ENCODE results near the gene ROBO4. TPM values are rescaled to one million over a fixed set of nuclear protein-coding genes. Genes with fewer than 3 reads are reported as not detected.

ROBO4 gene
- total RNA-seq, 1 experiment from 2014 or later, result not detected

GRCh38 chr11:124869856-124870387, 27.7 kb downstream of the ROBO4 start:
- peaks cover 25% of the 10 kb centered on the region; the same call in 1 of the 2 replicates for H3K27me3 ChIP-seq (ENCODE audit: insufficient read depth, low read length)
- H3K4me2 ChIP-seq (ENCODE audit: low read length), result no peak overlapping the region
- ATAC-seq, result no peak
- CTCF ChIA-PET, result no interaction called here
- H3K9ac ChIP-seq (ENCODE audit: low read length), result no peak overlapping the region
- H3K27ac ChIP-seq (ENCODE audit: low read depth, low read length), result no peak overlapping the region
- H2AFZ ChIP-seq (ENCODE audit: low read depth, low read length, poor library complexity, severe bottlenecking), result no peak overlapping the region
- POLR2A ChIA-PET, result no interaction called here
- H3K4me1 ChIP-seq (ENCODE audit: control insufficient read depth in 1 of 2, insufficient read depth in 2 of 2, low read length in 2 of 2), result no peaks in the 10 kb centered on the region
- no TSS peak for BruUV-seq (replicated peaks)
- H4K20me1 ChIP-seq (ENCODE audit: insufficient read depth), result no peaks in the 10 kb centered on the region
- TF ChIP-seq YY1 (IDR thresholded peaks at IDR 0.05; ENCODE audit: extremely low read depth, insufficient replicate concordance, low read depth, low read length) (no peak), ATF3 (IDR thresholded peaks at IDR 0.05) (no peak), ZFX (IDR thresholded peaks at IDR 0.05) (no peak), POLR2A (IDR thresholded peaks at IDR 0.05; ENCODE audit: borderline replicate concordance, extremely low read depth, insufficient read depth, insufficient read length) (no peak), POLR2AphosphoS5 (IDR thresholded peaks at IDR 0.05; ENCODE audit: low read depth, low read length) (no peak), RAD21 (IDR thresholded peaks at IDR 0.05; ENCODE audit: low read depth) (no peak), SP1 (IDR thresholded peaks at IDR 0.05; ENCODE audit: low read depth) (no peak)
- RAD21 ChIA-PET (ENCODE audit: low non-redundant PET in 1 of 2, low total read pairs in 2 of 2, uncharacterized antibody in 2 of 2, unreplicated experiment in 2 of 2), result no interaction called here
- intact Hi-C loops (cut with micrococcal nuclease), result loop anchor here (10.0 kb wide), 1 partner anchor 455 kb away; no protein-coding TSS in a partner anchor
- no peaks in the 10 kb centered on the region for H3K9me3 ChIP-seq (ENCODE audit: control insufficient read depth in 1 of 2, insufficient read depth in 1 of 2, low read depth in 1 of 2, low read length in 2 of 2)
- H3K9me2 ChIP-seq (ENCODE audit: insufficient read depth), result no peaks in the 10 kb centered on the region
- no peak overlapping the region for H3K4me3 ChIP-seq (replicated peaks in 1 of 2; ENCODE audit: low read depth in 1 of 2, low read length in 2 of 2)
- DNase-seq (ENCODE audit: low read depth, low spot score), result no peak
- H3K79me2 ChIP-seq (ENCODE audit: insufficient read depth, low read length), result no peaks in the 10 kb centered on the region
- H3K36me3 ChIP-seq (ENCODE audit: control insufficient read depth in 1 of 2, insufficient read depth in 2 of 2, low read length in 2 of 2), result no peaks in the 10 kb centered on the region

GRCh38 chr11:124869331-124869730, 28.3 kb downstream of the ROBO4 start:
- Histone ChIP-seq H3K27ac (ENCODE audit: low read depth, low read length) (no peak overlapping the region), H4K20me1 (ENCODE audit: insufficient read depth) (no peaks in the 10 kb centered on the region), H2AFZ (ENCODE audit: low read depth, low read length, poor library complexity, severe bottlenecking) (no peak overlapping the region), H3K4me1 (ENCODE audit: control insufficient read depth in 1 of 2, insufficient read depth in 2 of 2, low read length in 2 of 2) (no peaks in the 10 kb centered on the region), H3K79me2 (ENCODE audit: insufficient read depth, low read length) (no peaks in the 10 kb centered on the region), H3K27me3 (ENCODE audit: insufficient read depth, low read length) (peaks cover 29% of the 10 kb centered on the region; the same call in 1 of the 2 replicates), H3K9me3 (ENCODE audit: control insufficient read depth in 1 of 2, insufficient read depth in 1 of 2, low read depth in 1 of 2, low read length in 2 of 2) (no peaks in the 10 kb centered on the region), H3K9me2 (ENCODE audit: insufficient read depth) (no peaks in the 10 kb centered on the region), H3K4me2 (ENCODE audit: low read length) (no peak overlapping the region), H3K36me3 (ENCODE audit: control insufficient read depth in 1 of 2, insufficient read depth in 2 of 2, low read length in 2 of 2) (no peaks in the 10 kb centered on the region), H3K4me3 (replicated peaks in 1 of 2; ENCODE audit: low read depth in 1 of 2, low read length in 2 of 2) (no peak overlapping the region), H3K9ac (ENCODE audit: low read length) (no peak overlapping the region)
- TF ChIP-seq ATF3 (IDR thresholded peaks at IDR 0.05), result no peak
- TF ChIP-seq FOSL1 (IDR thresholded peaks at IDR 0.05; ENCODE audit: low read depth), result no peak
- TF ChIP-seq RAD21 (IDR thresholded peaks at IDR 0.05; ENCODE audit: low read depth), result no peak
- TF ChIP-seq JUND (IDR thresholded peaks at IDR 0.05), result no peak
- no peak for TF ChIP-seq TCF7L2 (IDR thresholded peaks at IDR 0.05; ENCODE audit: borderline replicate concordance, extremely low read depth, insufficient read depth, insufficient read length)
- TF ChIP-seq POLR2AphosphoS5 (IDR thresholded peaks at IDR 0.05; ENCODE audit: low read depth, low read length), result no peak
- no peak for TF ChIP-seq ZBTB33 (IDR thresholded peaks at IDR 0.05; ENCODE audit: extremely low read depth, insufficient replicate concordance, low read length)
- intact Hi-C loops (cut with micrococcal nuclease), result loop anchor here (10.0 kb wide), 1 partner anchor 455 kb away; no protein-coding TSS in a partner anchor
- ChIA-PET CTCF (no interaction called here), POLR2A (no interaction called here), RAD21 (ENCODE audit: low non-redundant PET in 1 of 2, low total read pairs in 2 of 2, uncharacterized antibody in 2 of 2, unreplicated experiment in 2 of 2) (no interaction called here)
- no TSS peak for BruUV-seq (replicated peaks)
- ATAC-seq (no peak), DNase-seq (ENCODE audit: low read depth, low spot score) (no peak)

All from HCT116 (cell line).